ENCODE data around the gene CDHR2. TPM values are rescaled to one million over a fixed set of nuclear protein-coding genes. Genes with fewer than 3 reads are reported as not detected.

CDHR2 gene
- total and polyA plus RNA-seq, 2 donors from 2014 or later, result 4.2 to 8.0 TPM

DNA sequence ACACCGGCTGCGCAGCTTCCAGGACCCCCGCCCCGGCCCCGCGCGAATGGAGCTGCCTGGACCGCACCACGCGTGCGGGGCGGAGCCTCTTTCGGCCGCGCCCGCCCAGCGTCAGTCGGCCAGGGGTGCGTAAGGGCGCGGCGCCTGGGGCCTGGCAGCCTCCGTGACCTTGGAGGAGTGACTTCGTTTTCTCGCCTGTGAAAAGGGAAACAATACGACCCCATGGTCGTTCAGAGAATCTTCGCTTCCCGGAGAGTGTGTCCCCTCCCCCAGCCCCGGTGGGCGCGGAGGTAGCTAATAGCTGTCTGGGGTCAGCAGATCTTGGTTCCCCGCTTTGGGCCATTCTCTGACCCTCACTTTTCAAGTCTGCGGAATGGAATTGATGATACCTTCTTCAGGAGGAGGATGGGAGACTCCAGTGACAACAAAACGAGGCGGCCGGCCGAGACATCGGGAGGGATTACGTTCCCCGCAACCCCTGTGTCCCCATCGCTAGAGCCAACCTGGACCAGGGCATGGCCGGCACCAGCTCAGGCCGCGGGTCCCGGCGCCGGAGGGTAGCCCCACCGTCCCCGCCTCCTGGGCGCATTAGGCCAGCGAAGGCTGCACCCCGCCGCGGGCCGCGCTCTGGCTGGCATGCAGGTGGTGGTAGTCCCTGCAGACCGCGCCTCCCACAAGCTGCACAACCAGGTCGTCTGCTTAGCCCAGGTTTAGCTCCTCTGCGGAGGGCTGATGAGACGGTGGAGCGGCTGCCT is 5.5 kb upstream of the CDHR2 start:
- Histone ChIP-seq H3K4me3 (ENCODE audit: low read length in 3 of 3) (peak overlapping the region; percentile 65 to 91 (median 81)), H3K9ac (ENCODE audit: low read length in 3 of 3) (peak overlapping the region; percentile 68 to 97 (median 86)), H3K9me3 (ENCODE audit: control insufficient read depth in 2 of 3, insufficient read depth in 1 of 3, low read length in 3 of 3) (no peaks in the 10 kb centered on the region), H3K36me3 (ENCODE audit: control insufficient read depth in 2 of 3, insufficient read depth in 3 of 3, low read length in 3 of 3) (no peaks in the 10 kb centered on the region), H3K4me1 (ENCODE audit: control insufficient read depth in 2 of 3, insufficient read depth in 2 of 3, low read depth in 1 of 3, low read length in 3 of 3) (peaks cover 0 to 20% (median 9%) of the 10 kb centered on the region in 3 donors), H3K27ac (ENCODE audit: low read depth in 2 of 2, low read length in 2 of 2) (peak overlapping the region; percentile 92), H3K27me3 (ENCODE audit: control insufficient read depth, insufficient read depth, low read length) (no peaks in the 10 kb centered on the region)
- TF ChIP-seq, protein P1, sequence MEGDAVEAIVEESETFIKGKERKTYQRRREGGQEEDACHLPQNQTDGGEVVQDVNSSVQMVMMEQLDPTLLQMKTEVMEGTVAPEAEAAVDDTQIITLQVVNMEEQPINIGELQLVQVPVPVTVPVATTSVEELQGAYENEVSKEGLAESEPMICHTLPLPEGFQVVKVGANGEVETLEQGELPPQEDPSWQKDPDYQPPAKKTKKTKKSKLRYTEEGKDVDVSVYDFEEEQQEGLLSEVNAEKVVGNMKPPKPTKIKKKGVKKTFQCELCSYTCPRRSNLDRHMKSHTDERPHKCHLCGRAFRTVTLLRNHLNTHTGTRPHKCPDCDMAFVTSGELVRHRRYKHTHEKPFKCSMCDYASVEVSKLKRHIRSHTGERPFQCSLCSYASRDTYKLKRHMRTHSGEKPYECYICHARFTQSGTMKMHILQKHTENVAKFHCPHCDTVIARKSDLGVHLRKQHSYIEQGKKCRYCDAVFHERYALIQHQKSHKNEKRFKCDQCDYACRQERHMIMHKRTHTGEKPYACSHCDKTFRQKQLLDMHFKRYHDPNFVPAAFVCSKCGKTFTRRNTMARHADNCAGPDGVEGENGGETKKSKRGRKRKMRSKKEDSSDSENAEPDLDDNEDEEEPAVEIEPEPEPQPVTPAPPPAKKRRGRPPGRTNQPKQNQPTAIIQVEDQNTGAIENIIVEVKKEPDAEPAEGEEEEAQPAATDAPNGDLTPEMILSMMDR (IDR thresholded peaks at IDR 0.05; ENCODE audit: borderline replicate concordance, extremely low read depth, insufficient read depth), result no peak
- FAIRE-seq (no peak), DNase-seq (peak; percentile 70 to 90 (median 81))
- intact Hi-C loops (cut with DNase I), result no loop called here

DNA sequence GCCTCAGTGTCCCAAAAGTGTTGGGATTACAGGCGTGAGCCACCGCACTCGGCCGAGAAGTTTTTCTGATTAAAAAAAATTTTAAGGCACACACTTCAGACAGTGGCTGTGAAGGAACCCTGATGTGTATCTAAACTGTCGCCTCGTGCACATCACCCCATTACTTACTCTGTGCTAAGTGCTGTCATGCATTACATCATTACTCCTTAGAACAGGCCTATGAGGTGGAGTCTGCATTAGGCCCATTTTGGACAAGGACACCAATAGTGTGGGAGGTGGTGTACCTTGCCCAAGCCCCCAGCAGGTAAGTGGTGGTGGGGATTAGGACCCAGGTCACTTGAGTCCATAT is 3.8 kb upstream of the CDHR2 start:
- DNase-seq (no peak), FAIRE-seq (no peak)
- intact Hi-C loops (cut with DNase I), result no loop called here
- Histone ChIP-seq H3K36me3 (ENCODE audit: control insufficient read depth in 2 of 3, insufficient read depth in 3 of 3, low read length in 3 of 3) (no peaks in the 10 kb centered on the region), H3K9ac (ENCODE audit: low read length in 3 of 3) (no peak overlapping the region), H3K4me1 (ENCODE audit: control insufficient read depth in 2 of 3, insufficient read depth in 2 of 3, low read depth in 1 of 3, low read length in 3 of 3) (peaks cover 0 to 27% (median 9%) of the 10 kb centered on the region in 3 donors), H3K27me3 (ENCODE audit: control insufficient read depth, insufficient read depth, low read length) (no peaks in the 10 kb centered on the region), H3K27ac (ENCODE audit: low read depth in 2 of 2, low read length in 2 of 2) (peak overlapping the region; percentile 30 to 51), H3K9me3 (ENCODE audit: control insufficient read depth in 2 of 3, insufficient read depth in 1 of 3, low read length in 3 of 3) (no peaks in the 10 kb centered on the region), H3K4me3 (ENCODE audit: low read length in 3 of 3) (peak overlapping the region in 1 of 3 donors; percentile 81)
- TF ChIP-seq, protein P1 (IDR thresholded peaks at IDR 0.05; ENCODE audit: borderline replicate concordance, extremely low read depth, insufficient read depth), result no peak

DNA sequence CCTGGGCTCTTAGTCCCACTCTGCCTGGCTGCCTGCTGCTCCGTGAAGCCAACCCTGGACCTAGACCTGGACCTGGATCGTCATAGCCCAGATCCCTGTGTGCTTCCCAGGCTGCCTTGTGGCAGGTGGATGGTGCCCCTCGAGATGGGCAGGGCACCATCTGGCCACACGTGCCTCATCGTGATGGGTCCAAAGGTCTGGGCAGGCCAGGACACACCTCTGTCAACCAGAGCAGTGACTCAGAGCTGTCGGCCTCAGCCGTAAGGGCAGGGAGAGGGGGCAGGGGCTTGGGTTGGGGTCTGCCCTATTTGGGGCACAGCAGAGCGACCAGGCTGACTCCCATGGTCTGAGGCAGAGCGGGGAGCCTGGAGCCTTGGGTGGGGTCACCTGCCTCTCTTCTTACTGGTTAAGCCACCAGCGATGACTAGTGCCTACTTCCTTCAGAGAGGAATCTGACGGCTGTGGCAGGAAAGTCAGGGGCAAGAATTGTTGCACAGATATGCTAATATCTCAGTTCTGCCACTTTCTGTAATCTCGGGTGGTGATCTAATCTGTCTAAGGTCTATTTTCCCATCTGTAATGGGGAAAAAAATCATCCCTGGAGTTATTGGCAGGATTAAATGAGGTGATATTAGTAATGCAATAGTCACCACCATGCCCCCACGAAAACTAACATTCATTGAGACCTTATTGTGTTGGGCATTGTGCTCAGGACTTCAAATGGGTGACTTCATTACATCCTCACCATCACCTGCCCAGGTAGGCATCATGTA is 3.2 kb upstream of the CDHR2 start:
- no peak overlapping the region for H3K9ac ChIP-seq (ENCODE audit: low read length in 3 of 3)
- intact Hi-C loops (cut with DNase I), result no loop called here
- H3K4me1 ChIP-seq (ENCODE audit: control insufficient read depth in 2 of 3, insufficient read depth in 2 of 3, low read depth in 1 of 3, low read length in 3 of 3), result peaks cover 0 to 31% (median 9%) of the 10 kb centered on the region in 3 donors
- TF ChIP-seq, protein P1 (IDR thresholded peaks at IDR 0.05; ENCODE audit: borderline replicate concordance, extremely low read depth, insufficient read depth), result no peak
- DNase-seq (peak in 1 of 5 donors; percentile 67), FAIRE-seq (no peak)
- no peaks in the 10 kb centered on the region for H3K9me3 ChIP-seq (ENCODE audit: control insufficient read depth in 2 of 3, insufficient read depth in 1 of 3, low read length in 3 of 3)
- no peaks in the 10 kb centered on the region for H3K36me3 ChIP-seq (ENCODE audit: control insufficient read depth in 2 of 3, insufficient read depth in 3 of 3, low read length in 3 of 3)
- H3K27ac ChIP-seq (ENCODE audit: low read depth in 2 of 2, low read length in 2 of 2), result peak overlapping the region; percentile 30 to 51
- no peak overlapping the region for H3K4me3 ChIP-seq (ENCODE audit: low read length in 3 of 3)
- no peaks in the 10 kb centered on the region for H3K27me3 ChIP-seq (ENCODE audit: control insufficient read depth, insufficient read depth, low read length)
